ENCODE measurements around the gene CRACR2A. TPM values are rescaled to one million over a fixed set of nuclear protein-coding genes. Genes with fewer than 3 reads are reported as not detected.

The CRACR2A gene
- total RNA-seq, 1 donor from 2014 or later = 6.2 TPM

DNA sequence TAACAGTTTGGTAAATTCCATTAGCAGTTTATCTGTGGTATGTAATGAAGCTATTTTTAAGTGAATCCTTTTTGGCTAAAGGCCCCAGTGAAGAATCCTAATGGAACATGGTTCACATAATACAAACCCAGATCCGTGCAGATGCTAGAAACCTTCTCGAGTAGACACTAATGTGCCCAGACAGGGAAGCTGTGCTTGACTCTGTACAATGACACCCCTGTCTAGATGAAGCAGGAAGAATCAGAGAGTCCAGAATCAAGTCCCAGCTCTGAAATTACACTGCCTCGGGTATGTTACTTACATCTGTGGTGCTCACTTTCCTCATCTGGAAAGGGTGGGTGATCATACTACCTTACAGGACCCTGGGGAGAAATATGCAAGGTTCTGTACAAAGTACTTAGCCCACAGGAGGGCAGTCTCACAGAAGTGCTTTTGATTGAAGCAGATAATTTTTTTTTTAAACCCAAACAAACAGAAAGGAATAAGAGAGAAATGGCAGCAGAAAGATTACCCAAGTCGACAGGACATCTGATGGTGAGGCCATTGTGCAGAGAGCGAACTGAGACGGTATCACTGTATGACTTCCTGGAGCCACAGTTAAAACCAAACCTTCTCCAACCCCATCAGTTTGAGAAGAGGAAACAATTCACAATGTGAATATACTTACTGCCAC, 8.5 kb downstream of the CRACR2A start:
- H3K4me3 ChIP-seq (ENCODE audit: low read depth, low read length) = no peak overlapping the region
- no peak for DNase-seq (ENCODE audit: low read depth)
- no peaks in the 10 kb centered on the region for H3K27me3 ChIP-seq (ENCODE audit: control insufficient read depth, insufficient read depth, low read length)
- TF ChIP-seq, protein P1, sequence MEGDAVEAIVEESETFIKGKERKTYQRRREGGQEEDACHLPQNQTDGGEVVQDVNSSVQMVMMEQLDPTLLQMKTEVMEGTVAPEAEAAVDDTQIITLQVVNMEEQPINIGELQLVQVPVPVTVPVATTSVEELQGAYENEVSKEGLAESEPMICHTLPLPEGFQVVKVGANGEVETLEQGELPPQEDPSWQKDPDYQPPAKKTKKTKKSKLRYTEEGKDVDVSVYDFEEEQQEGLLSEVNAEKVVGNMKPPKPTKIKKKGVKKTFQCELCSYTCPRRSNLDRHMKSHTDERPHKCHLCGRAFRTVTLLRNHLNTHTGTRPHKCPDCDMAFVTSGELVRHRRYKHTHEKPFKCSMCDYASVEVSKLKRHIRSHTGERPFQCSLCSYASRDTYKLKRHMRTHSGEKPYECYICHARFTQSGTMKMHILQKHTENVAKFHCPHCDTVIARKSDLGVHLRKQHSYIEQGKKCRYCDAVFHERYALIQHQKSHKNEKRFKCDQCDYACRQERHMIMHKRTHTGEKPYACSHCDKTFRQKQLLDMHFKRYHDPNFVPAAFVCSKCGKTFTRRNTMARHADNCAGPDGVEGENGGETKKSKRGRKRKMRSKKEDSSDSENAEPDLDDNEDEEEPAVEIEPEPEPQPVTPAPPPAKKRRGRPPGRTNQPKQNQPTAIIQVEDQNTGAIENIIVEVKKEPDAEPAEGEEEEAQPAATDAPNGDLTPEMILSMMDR (IDR thresholded peaks at IDR 0.05; ENCODE audit: insufficient read depth, low read length, poor library complexity, severe bottlenecking) = no peak
- no peaks in the 10 kb centered on the region for H3K36me3 ChIP-seq (ENCODE audit: control insufficient read depth, insufficient read depth, low read length)

- TF ChIP-seq, protein P1 (IDR thresholded peaks at IDR 0.05; ENCODE audit: insufficient read depth, low read length, poor library complexity, severe bottlenecking) = no peak
- Histone ChIP-seq H3K27me3 (ENCODE audit: control insufficient read depth, insufficient read depth, low read length) (no peaks in the 10 kb centered on the region), H3K4me3 (ENCODE audit: low read depth, low read length) (no peak overlapping the region), H3K36me3 (ENCODE audit: control insufficient read depth, insufficient read depth, low read length) (no peaks in the 10 kb centered on the region)
- no peak for DNase-seq (ENCODE audit: low read depth)
Measured at GRCh38 chr12:3743803-3744202, 9.1 kb downstream of the CRACR2A start.

GRCh38 chr12:3741882-3742672, 10.8 kb downstream of the CRACR2A start:
- H3K27me3 ChIP-seq (ENCODE audit: control insufficient read depth, insufficient read depth, low read length) = no peaks in the 10 kb centered on the region
- H3K36me3 ChIP-seq (ENCODE audit: control insufficient read depth, insufficient read depth, low read length) = no peaks in the 10 kb centered on the region
- no peak overlapping the region for H3K4me3 ChIP-seq (ENCODE audit: low read depth, low read length)
- no peak for DNase-seq (ENCODE audit: low read depth)
- TF ChIP-seq, protein P1 (IDR thresholded peaks at IDR 0.05; ENCODE audit: insufficient read depth, low read length, poor library complexity, severe bottlenecking) = no peak

GRCh38 chr12:3740480-3741231, 12.3 kb downstream of the CRACR2A start:
- TF ChIP-seq, protein P1 (IDR thresholded peaks at IDR 0.05; ENCODE audit: insufficient read depth, low read length, poor library complexity, severe bottlenecking) = no peak
- DNase-seq (ENCODE audit: low read depth) = no peak
- Histone ChIP-seq H3K27me3 (ENCODE audit: control insufficient read depth, insufficient read depth, low read length) (no peaks in the 10 kb centered on the region), H3K4me3 (ENCODE audit: low read depth, low read length) (no peak overlapping the region), H3K36me3 (ENCODE audit: control insufficient read depth, insufficient read depth, low read length) (no peaks in the 10 kb centered on the region)

- no peak overlapping the region for H3K4me3 ChIP-seq (ENCODE audit: low read depth, low read length)
- H3K36me3 ChIP-seq (ENCODE audit: control insufficient read depth, insufficient read depth, low read length) = no peaks in the 10 kb centered on the region
- H3K27me3 ChIP-seq (ENCODE audit: control insufficient read depth, insufficient read depth, low read length) = no peaks in the 10 kb centered on the region
- no peak for DNase-seq (ENCODE audit: low read depth)
- TF ChIP-seq, protein P1 (IDR thresholded peaks at IDR 0.05; ENCODE audit: insufficient read depth, low read length, poor library complexity, severe bottlenecking) = no peak
Measured at GRCh38 chr12:3735432-3735831, 17.5 kb downstream of the CRACR2A start.
